ENCODE data around the gene KANSL1.
"Not testable (repeated sequence)": the region's sequence is repeated elsewhere in the genome, so short reads cannot be mapped to it uniquely, and the experiment has no call there.

The KANSL1 gene

DNA sequence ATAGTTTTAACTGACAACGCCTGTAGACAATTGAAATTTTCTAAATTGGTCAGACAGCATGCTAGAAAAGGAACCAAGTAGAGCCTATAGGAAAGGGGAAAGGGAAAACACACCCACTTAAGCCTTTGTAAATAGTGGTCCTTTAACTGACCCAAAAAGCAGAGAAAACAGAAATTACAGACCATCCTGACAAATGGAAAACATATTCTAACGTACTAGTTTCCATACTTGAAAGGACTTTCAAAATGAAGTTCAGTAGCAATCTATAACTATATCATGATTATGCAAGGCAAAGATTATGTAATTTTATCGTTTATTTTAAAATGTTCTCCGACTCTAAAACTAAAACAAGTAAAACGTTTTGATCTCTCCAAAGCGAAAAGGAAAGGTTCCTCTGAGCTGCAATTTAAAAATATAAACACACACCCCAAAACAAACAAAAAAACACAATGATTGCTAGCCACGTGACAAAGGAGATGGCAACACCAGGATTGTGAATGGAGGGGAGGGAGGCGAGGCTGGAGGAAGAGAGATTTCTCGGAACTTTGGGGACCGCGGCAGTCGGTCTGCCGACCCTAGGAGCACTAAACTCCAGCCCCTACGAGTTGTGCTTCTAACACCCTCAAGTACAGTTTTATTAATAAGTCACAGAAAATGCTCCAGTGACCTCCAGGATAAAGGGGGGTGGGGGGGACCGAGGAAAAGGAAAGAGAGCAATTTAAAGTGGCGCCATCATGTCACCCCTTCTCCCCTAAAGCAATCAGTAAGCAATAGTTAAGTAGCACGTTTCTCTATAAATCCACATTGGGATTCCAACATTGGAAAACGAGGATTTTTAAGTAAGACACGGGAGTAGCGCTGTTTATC lies 1.7 kb downstream of the KANSL1 start:
- DNase-seq = no peak

DNA sequence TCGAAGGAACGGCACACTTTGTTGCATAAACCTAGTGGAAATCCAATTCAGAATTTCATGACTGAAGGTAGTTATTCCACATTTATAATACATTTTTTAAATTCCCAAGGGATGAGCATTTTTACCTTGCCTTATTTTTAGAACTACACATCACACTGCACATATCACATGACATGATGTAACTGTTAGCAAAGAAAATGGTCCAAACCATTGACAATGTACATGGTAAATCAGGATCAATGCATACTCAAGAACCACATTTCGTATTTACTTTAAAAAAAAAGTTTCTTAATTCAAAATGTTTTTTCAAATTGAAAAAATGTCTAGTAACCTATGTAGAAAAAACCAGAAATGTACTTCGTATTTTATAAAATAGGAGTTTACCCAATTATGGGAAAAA lies 2.5 kb downstream of the KANSL1 start:
- no peak for DNase-seq

DNA sequence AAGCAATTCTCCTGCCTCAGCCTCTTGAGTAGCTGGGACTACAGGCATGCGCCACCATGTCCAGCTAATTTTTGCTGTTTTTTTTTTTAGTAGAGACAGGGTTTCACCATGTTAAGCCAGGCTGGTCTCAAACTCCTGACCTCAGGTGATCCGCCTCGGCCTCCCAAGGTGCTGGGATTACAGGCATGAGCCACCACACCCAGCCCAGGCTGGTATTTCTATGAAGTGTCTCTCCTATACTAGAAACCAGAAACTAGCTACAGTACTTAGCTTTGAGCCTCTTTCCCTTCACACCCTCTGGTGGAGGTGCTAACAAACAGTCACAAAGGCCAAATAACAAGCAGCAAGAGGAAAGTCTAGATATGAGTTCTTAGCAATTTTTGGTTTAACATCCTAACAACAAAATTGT lies 6.4 kb downstream of the KANSL1 start:
- DNase-seq = peak; percentile 22

DNA sequence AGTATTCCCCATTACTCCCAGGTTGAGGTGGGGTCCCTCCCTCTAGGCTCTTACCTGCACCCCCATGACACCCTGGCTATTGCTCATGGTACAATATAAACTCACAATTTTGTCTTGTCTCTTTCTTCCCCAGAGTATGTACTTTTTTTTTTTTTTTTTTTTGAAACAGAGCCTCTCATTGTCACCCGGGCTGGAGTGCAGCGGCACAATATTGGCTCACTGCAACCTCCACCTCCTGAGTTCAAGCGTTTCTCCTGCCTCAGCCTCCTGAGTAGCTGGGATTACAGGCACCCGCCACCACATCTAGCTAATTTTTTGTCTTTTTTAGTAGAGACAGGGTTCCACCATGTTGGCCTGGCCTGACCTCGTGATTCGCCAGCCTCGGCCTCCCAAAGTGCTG lies 8.5 kb downstream of the KANSL1 start:
- DNase-seq = no peak

DNA sequence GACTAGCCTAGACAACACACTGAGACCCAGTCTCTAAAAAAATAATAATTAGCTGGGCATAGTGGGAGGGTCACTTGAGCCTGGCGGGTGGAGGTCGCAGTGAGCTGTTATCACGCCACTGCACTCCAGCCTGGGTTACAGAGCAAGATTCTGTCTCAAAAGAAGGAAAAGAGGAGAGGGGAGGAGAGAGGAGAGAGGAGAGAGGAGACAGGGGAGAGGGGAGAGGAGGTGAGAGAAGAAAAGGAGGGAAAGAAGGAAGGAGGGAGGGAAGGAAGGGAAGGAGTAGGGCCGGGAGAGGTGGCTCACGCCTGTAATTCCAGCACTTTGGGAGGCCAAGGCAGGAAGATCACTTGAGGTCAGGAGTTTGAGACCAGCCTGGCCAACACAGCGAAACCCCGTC lies 9.8 kb downstream of the KANSL1 start:
- DNase-seq = not testable (repeated sequence)

DNA sequence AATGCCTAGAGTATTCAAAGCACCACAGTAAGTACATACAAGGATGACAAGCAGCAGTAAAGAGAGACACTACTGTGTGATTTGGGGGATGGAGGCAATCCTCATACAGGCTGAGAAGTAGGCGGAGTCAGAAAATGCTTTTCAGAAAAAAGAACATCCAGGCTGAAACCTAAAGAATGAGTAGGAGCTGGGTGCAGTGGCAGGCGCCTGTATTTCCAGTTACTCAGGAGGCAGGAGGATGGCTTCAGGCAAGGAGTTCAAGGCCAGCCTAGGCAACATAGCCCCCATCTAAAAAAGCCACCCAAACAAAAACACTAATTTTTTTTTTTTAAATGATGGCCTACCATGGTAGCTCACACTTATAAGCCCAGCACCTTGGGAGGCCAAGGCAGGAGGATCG lies 10.3 kb downstream of the KANSL1 start:
- no peak for DNase-seq

DNA sequence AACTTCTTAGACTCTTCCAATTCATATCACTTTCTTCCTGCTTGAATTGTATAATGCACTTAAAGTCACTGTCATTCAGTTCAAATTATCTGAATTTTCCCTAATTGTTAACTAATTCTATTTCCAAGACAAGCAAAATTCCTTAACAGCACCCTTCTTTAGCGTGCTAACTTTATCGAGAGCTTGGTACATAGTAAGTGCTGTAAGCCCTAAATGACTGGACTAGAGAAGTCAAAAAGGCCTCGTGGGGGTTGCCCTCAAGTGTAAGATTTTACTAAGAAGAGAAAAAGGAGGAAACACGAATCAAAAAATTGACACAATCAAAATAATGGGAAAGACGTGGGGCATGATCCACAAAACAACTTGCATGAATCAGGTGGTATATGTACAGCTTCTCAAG lies 11.3 kb downstream of the KANSL1 start:
- DNase-seq = no peak

DNA sequence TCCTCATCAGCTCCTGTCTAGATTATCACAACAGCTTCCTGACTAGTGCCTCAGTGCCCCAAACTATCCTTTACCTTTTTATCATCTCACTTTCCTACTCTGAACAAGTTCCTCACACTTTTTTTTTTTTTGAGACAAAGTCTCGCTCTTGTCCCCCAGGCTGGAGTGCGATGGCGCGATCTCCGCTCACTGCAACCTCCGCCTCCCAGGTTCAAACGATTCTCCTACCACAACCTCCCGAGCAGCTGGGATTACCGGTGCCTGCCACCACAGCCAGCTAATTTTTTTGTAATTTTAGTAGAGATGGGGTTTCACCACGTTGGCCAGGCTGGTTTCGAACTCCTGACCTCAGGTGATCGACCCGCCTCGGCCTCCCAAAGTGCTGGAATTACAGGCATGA lies 11.9 kb downstream of the KANSL1 start:
- not testable (repeated sequence) for DNase-seq

DNA sequence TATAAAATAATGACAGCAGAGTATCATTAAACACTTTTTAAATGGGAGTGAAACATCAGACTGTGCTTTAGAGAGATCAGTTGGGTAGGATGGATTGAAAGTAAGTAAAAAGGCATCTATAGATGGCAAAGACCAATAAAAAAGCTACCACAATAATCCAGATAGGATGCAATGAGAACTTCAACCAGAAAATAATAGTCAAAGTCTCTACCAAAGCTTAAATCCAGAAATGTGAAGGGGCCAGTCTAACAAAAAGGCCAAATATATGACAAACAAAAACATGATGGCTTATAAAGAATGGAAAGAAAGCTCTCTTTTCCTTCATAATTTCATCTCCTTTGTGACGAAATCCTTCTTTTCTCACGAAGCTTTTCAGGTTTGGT lies 12.3 kb downstream of the KANSL1 start:
- DNase-seq = no peak

DNA sequence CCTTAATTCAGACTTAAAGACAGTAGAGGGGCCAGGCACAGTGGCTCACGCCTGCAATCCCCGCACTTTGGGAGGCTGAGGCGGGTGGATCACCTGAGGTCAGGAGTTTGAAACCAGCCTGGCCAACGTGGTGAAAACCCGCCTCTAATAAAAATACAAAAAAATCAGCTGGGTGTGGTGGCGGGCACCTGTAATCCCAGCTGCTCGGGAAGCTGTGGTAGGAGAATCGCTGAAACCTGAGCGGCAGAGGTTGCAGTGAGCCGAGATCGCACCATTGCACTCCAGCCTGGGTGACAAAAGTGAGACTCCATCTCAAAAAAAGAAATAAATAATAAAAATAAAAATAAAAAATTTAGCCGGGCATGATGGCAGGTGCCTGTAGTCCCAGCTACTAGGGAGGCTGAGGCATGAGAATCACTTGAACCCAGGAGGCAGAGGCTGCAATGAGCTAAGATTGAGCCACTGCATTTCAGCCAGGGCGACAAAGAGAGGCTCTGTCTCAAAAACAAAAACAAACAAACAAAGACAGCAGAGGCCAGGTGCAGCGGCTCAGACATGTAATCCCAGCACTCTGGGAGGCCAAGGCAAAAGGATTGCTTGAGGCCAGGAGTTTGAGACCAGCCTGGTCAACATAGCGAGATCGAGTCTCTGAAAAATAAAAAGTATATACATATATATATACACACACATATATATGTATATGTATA lies 12.9 kb downstream of the KANSL1 start:
- not testable (repeated sequence) for DNase-seq

DNA sequence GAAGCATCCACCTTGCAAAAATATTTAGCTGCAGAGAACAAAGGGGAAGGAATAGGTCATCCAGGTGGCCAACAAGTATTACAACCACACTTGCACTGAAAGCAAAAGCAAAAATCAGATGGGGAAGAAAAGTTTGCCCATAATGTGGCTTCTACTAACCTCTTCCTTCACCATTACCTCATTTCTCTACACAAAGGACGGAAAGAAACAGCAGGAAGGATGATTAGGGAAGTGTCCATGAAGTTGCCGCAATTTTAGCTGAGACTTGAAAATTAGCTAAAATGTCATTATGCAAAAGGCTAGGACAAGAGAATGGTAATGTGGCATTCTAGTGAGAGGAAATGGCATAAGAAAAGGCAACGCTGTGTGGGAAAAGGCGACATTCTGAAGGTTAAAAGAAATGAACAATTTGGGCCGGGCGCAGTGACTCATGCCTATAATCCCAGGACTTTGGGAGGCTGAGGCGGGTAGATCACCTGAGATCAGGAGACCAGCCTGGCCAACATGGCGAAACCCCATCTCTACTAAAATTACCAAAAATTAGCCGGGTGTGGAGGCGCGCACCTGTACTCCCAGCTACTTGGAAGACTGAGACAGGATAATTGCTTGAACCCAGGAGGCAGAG lies 13.7 kb downstream of the KANSL1 start:
- DNase-seq = no peak

DNA sequence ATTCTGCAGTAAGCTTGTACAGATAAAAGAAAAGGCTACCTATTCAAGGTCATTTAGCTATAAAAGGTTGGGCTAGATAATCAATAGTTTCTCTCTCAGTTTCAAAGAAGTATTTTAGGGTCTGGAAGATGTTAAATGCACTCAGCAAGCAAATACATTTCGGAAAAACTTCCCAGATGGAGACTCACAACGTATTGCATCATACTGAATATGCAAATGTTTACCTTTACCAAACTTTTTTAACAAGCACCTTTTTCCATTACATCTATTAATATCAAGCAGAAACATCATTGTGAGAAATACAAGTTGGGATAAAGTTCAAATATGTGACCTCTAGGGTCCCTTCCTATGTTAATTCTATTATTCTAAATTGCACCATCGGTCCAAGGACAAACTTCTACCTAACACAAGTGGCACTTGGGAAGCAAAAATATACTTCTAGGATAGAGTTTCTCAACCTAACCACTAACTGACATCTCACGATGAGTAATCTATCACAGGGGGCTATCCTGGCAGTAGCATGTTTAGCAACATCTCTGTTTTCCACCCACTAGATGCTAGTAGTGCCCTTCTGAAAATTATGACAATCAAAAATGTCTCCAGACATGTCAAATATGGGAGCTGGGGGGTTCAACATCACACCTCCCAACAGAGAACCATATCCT lies 14.5 kb downstream of the KANSL1 start:
- no peak for DNase-seq

DNA sequence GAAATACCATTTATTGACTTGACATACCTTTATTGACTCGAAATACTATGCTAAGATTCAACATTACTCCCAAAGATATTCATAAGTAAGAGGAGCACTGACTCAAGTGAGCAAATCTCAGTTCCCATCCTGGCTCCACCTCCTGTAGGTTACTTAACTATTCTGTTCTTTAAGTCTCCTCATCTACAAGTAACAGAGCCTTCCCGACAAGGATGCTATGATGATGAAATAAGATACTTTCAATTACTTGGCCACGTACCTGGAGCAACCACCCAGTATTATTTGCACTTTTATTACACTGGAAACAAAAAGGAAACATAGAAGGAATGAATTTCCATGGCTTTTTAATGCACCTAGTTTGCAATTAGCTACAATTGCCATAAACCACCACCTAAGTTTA lies 16.3 kb downstream of the KANSL1 start:
- no peak for DNase-seq

DNA sequence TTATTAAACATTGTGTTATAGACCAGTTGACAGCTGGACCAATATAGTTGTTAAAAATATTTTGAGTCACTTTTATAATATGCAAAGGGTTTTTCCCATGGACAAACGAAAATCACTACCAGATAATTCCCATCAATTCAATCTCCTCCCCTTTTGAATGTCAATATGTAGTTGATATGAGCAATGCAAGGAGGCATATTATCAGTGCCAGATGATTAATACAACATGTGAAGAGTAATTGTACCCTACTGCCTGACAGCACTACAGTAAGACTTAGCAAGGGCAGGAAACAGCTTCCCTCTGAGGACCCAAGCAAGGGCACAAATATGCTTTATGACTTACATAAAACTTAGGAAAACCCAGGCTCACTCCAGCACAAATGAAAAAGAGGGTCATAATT lies 17.3 kb downstream of the KANSL1 start:
- DNase-seq = no peak

DNA sequence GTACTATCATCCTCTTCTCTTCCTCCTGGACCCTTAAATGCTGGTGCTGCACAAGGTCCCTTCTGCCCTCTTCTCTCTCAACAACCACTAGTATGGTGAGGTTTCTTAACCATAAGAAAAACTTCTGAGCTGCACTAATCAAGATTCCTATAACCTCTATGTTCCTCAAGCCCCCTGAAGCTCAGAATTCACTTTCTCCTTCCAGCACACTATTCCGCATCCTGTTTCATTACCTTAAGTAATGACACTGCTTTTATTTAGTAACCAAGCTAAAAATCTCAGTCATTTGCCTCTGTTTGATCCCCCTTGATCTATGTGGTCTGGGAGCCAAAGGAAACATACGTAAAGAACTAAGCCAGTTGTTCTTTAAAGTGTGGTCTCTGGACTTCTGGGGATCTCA lies 20.1 kb downstream of the KANSL1 start:
- no peak for DNase-seq

DNA sequence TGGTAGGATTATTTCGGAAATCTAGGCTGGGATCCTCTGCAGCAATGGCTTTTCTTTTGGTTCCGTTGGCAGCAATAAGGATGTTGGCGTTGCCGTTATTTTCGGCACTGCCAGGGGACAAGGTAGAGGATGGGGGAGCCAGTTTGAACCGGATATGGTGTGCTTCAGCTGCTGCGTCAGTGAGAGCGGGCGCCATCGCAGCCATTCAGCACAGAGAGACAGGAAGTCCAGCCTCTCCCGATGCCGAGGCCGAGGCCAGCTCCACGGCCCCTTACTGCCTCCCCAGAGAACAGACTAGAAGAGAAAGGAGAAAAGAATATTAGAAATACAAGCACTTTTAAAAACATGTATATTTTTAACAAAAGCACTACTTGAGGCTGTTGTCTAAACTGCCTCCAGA lies 21.3 kb downstream of the KANSL1 start:
- DNase-seq = no peak

DNA sequence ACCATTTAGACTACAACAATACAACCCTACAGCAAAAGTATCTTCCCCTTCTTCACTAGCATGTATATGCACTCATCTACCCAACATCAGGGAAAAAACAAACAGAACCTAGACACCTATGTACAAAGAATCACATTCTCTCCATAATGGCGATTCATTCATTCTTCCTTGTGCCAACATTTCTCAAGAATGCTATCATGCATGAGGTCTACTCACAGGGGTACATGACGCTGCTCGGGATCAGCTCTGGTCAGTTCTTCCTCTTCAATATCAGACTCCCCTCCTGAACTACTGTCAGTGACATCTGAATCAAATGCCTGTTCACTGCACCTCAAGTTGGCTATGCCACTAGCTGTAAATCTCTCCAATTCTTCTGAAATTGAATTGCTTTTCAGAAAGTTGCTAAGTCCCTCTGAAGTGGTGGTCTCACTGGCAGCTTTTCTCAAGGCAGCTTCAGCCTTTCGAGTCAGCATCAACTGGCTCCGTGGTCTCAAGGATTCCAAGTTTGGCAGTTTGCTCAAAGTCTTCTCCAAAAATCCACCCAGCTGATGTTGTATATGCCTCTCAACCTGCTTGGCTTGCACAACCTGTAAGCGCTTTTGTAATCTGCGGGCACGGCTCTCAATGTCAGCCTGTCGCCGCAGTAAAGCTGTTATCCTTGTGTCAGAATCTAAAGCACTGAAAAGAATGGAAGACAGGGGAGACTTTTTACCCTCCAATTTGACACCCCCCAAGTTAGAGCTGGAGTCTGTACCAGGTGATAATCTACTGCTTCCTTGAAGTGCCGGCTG lies 22.4 kb downstream of the KANSL1 start:
- DNase-seq = no peak

DNA sequence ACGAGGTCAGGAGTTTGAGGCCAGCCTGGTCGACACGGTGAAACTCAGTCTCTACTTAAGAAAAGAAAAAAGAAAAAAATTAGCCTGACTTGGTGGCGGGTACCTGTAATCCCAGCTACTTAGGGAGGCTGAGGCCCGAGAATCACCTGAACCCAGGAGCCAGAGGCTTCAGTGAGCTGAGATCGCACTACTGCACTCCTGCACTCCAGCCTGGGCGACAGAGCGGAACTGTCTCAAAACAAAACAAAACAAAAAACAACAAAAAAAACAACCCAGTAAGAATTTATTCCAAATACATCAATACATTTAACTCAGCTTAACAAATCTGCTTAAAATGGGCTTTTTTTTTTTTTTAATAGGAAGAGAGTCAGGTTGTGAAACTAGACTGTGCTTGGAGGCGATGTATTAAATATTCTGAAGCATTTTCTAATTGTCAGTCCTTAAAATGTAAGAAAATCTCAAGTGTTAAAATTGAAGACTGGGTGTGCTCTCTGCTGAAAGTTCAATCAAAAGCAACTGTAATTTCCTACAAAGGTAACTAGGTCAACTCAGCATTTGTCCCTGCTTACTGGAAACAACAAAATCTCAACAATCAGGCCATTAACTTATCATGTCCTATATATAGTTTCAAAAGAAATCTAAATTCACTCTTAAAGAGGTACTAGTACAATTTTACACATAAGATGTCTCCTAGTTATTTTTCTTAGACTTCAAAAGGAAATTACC lies 23.2 kb downstream of the KANSL1 start:
- DNase-seq = no peak

DNA sequence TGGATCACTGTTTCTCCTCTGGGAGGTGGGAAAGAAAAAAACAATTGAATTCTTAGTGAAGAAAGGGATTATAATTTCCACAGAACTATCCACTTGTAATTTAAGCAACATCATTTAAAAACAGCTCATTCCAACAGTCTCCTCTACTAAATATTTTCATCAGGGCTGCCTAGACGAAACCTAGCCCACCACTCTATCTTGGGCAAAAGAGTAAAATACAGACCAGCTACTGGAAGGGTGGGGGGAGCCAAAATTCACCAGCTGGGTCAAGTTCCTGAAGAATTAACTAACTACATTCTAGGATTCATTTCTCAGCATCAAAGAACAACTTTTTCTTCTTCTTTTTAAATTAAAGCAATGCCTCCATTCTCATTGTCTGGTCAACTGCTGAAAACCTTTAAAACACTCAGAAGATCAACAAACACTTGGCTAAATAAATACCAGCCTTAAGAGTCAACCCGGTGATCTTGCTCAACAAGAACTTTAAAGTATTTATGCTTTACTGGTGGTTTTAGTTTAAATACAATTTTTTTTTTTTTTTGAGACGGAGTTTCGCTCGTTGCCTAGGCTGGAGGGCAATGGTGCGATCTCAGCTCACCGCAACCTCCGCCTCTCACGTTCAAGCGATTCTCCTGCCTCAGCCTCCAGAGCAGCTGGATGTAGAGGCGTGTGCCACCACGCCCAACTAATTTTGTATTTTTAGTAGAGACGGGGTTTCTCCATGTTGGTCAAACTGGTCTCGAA lies 25.2 kb downstream of the KANSL1 start:
- no peak for DNase-seq

DNA sequence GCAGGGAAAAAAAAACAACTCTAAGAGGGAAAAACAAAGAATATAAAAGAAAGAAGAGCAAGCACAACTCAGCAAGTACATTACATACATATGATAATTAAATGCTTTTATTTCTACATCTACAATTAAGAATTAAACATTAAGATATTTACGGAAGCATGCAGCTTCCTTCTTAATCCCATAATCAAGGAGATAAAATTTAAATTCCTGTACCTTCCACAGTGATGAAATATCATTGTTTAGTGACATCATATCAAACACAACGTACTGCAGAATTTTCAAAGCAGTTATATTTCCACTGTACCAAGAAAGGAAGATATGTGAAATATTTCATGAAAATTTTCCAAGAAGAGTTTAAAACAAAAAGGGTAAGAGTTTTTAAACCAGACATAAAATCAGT lies 26.0 kb downstream of the KANSL1 start:
- DNase-seq = no peak

DNA sequence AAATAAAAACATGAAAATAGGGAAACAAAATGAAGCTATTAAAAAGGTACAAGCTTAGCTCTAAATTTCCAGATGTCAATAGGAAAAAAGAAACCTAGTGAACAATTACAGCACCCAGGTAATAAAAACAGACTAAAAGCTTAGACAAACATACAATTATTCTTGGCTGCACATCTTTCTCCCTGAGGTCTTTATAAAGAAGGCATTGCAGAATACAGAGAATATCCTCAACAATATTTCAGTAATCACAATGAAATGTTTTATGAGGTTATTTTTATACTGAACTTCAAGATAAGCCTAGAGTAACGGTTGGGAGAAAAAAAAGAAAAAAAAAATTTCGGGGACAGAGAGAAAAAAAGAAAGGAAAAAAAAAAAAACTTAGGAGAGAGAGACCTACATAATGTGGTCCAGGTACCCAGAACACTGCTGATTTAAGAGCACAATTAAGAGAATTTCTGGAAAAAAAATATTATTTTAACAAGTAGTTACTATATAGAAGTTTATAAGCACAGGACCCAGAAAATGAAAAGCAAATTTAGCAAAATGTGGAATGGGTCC lies 26.5 kb downstream of the KANSL1 start:
- DNase-seq = no peak
